K562 (cell line): ENCODE data around the gene TMEM138. TPM values are rescaled to one million over a fixed set of nuclear protein-coding genes. Genes with fewer than 3 reads are reported as not detected.

Source experiments
- ASH1L ChIP-seq: fragments of 450-650 bp; IDR thresholded peaks from 2 replicates; pipeline ENCODE4 v1.6.1; 2018; ENCODE audit warnings: borderline replicate concordance, mild to moderate bottlenecking, low read depth; ENCODE audit not compliant: partially characterized antibody
- EP300 ChIP-seq: IDR thresholded peaks from 2 replicates; pipeline ENCODE4 v1.6.1; 2012; ENCODE audit warnings: low read length, improper control_type of control experiment
- FOXK2 ChIP-seq, 2 experiments: fragments of 450-650 bp; IDR thresholded peaks in 1 of 2; conservative IDR thresholded peaks in 1 of 2; 2 replicates each; pipeline ENCODE4 v1.6.1; 2016; ENCODE audit warnings: low read depth in 2 of 2, mild to moderate bottlenecking in 1 of 2
- HNRNPK ChIP-seq: fragments of 200-400 bp; formaldehyde crosslinking; IDR thresholded peaks from one replicate; pipeline ENCODE4 v1.6.1; 2018; ENCODE audit warnings: mild to moderate bottlenecking, low read depth, low read length; ENCODE audit not compliant: poor library complexity, severe bottlenecking
- NFIC ChIP-seq: fragments of 450-650 bp; IDR thresholded peaks from 2 replicates; pipeline ENCODE4 v1.6.1; 2017; ENCODE audit warnings: mild to moderate bottlenecking, inconsistent platforms
- NR2C1 ChIP-seq, 2 experiments: fragments of 450-650 bp; IDR thresholded peaks; 2 replicates each; pipeline ENCODE4 v1.6.1; 2017; ENCODE audit warnings: mild to moderate bottlenecking in 2 of 2, antibody characterized with exemption in 1 of 2, inconsistent platforms in 1 of 2, missing compliant biosample characterization in 1 of 2, missing genetic modification characterization in 1 of 2
- PCBP2 ChIP-seq: fragments of 200-400 bp; formaldehyde crosslinking; IDR thresholded peaks from 2 replicates; pipeline ENCODE4 v1.6.1; 2018; ENCODE audit warnings: low read length, low read depth, mild to moderate bottlenecking, moderate library complexity; ENCODE audit not compliant: poor library complexity, severe bottlenecking
- PURB ChIP-seq: sonication (generic); formaldehyde crosslinking; IDR thresholded peaks from 2 replicates; pipeline ENCODE4 v1.9.0; 2021; ENCODE audit warnings: low read depth, mild to moderate bottlenecking, missing genetic modification reagents
- RAD21 ChIP-seq, 2 experiments: fragments of 250-450 bp in 1 of 2; fragments of 450-650 bp in 1 of 2; sonication (Bioruptor Pico) in 1 of 2; formaldehyde crosslinking in 1 of 2; IDR thresholded peaks in 1 of 2; conservative IDR thresholded peaks in 1 of 2; 2 replicates each; pipeline versions ENCODE4 v1.4.0 to v1.8.0; 2020 to 2022; ENCODE audit warnings: mild to moderate bottlenecking in 2 of 2, moderate library complexity in 1 of 2
- RFX7 ChIP-seq: fragments of 250-450 bp; sonication (Bioruptor Pico); IDR thresholded peaks from 2 replicates; pipeline ENCODE4 v1.5.1; 2021; ENCODE audit warnings: mild to moderate bottlenecking
- TAF1 ChIP-seq: IDR thresholded peaks from 2 replicates; pipeline ENCODE4 v1.6.1; 2011; ENCODE audit warnings: mild to moderate bottlenecking, low read length, moderate library complexity; ENCODE audit not compliant: insufficient read depth, control insufficient read depth, severe bottlenecking; ENCODE audit errors: extremely low read depth
- ZKSCAN1 ChIP-seq: fragments of 150-350 bp; IDR thresholded peaks from 2 replicates; pipeline ENCODE4 v1.6.1; 2016; ENCODE audit warnings: low read depth, low read length
- ZNF134 ChIP-seq: fragments of 250-450 bp; sonication (Bioruptor Pico); conservative IDR thresholded peaks from 2 replicates; pipeline ENCODE4 v1.4.0; 2020
- ZNF57 ChIP-seq: fragments of 450-650 bp; formaldehyde crosslinking; IDR thresholded peaks from 2 replicates; pipeline ENCODE4 v1.4.0; 2020; ENCODE audit warnings: mild to moderate bottlenecking, moderate library complexity
- ZNF589 ChIP-seq: fragments of 200-800 bp; sonication (Bioruptor generic); IDR thresholded peaks from 2 replicates; pipeline ENCODE4 v1.6.1; 2016; ENCODE audit warnings: low read depth, missing genetic modification characterization, missing compliant biosample characterization
- polyA plus RNA-seq, 8 experiments: library from polyadenylated mRNA; depleted of rRNA in 4 of 8; stranded (reverse) in 5 of 8; unstranded in 3 of 8; fragments of >200 nt; fragmentation: Nextera tagmentation in 2 of 8; fragmentation: Illumina TruSeq in 1 of 8; extraction: Ambion mirVana in 2 of 8; extraction: Trizol in 1 of 8; gene quantifications; 2 replicates each; pipeline versions ENCODE4 v1.2.1 to v1.2.3, GENCODE V29; 2011 to 2014; ENCODE audit warnings: inconsistent platforms in 1 of 8, missing spikeins in 1 of 8
- total RNA-seq, 7 experiments: library from RNA; depleted of rRNA in 6 of 7; stranded (reverse); fragments of >200 nt in 6 of 7; fragmentation: Illumina TruSeq in 2 of 7; extraction: Trizol in 2 of 7; gene quantifications; 2 replicates each; pipeline versions ENCODE4 v1.2.1 to v1.2.3, GENCODE V29; 2011 to 2021; ENCODE audit warnings: low replicate concordance in 1 of 7
- TF ChIP-seq, protein P1 (sequence below): sonication (generic); formaldehyde crosslinking; IDR thresholded peaks from 2 replicates; pipeline ENCODE4 v1.8.0; 2022; ENCODE audit warnings: mild to moderate bottlenecking, missing genetic modification reagents, borderline replicate concordance
- TF ChIP-seq, protein P2 (sequence below), 2 experiments: fragments of 250-450 bp in 1 of 2; fragments of 450-650 bp in 1 of 2; sonication (Bioruptor Pico) in 1 of 2; IDR thresholded peaks; 2 replicates each; pipeline versions ENCODE4 v1.6.1 to v1.8.0; 2016 to 2021; ENCODE audit warnings: mild to moderate bottlenecking in 2 of 2, moderate library complexity in 2 of 2, missing compliant biosample characterization in 1 of 2, missing genetic modification characterization in 1 of 2
- TF ChIP-seq, protein P3 (sequence below): fragments of 200-800 bp; sonication (Bioruptor generic); IDR thresholded peaks from 2 replicates; pipeline ENCODE4 v1.6.1; 2017; ENCODE audit warnings: missing genetic modification characterization, missing compliant biosample characterization
- TF ChIP-seq, protein P4 (sequence below): IDR thresholded peaks from 2 replicates; pipeline ENCODE4 v1.6.1; 2011; ENCODE audit warnings: borderline replicate concordance, low read depth, mild to moderate bottlenecking, moderate library complexity, low read length; ENCODE audit not compliant: insufficient read depth, poor library complexity, severe bottlenecking

TMEM138 gene
- total and polyA plus RNA-seq, 9 of the 15 experiments (the other 6 are each of a cell fraction or from before 2014, with no cell fraction given) = 23.2 to 168 (median 63.1) TPM

DNA sequence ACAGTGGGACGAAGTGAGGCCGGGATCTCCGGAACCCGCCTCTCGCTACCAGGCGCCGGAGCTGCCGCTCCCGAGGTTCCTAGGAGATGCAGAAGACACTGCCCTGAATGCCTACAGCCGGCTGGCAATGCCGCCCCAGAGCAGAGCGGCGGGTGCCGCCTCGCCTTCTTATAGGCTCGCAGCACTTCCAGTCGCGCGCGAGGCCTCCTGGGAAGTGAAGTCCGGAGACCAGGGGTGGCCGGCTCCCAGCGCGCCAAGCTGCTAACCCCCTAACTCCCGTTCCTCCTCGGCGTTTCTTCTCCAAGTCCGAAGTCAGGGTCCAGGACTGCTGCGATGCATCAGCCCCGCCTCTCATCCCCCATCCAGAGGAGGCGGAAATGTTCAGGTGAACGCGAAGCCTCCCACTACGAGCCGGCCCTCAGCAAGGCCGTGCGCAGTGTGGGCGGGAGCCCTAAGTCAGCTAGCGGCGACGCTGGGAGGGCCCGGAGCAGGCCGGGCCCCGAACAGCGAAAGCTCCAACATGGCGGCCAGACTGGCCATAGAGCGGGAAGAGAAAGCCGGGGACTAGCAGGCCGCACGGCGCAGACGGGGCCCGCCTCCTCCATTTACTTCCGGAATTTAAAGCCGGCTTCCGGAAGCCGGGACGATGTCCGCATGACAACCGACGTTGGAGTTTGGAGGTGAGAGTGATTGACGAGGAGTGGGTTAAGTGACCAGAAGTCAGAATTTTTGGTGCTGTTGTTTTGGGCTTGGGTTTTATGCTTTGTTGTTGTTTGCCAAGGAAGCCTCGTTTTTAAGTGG is at the start of gene TMEM138, which contains the start of gene CYB561A3 (continued):
- TF ChIP-seq FOXK2 (conservative IDR thresholded peaks at IDR 0.05 in 1 of 2, IDR thresholded peaks at IDR 0.05 in 1 of 2; ENCODE audit: low read depth in 2 of 2) (peak; percentile 25 to 57; a peak in 1 of 4 replicates), ZKSCAN1 (0 out of 2 replicates have a peak, but pooled peaks have one; percentile 9), NFIC (peak; percentile 41), TAF1 (peak; percentile 71), EP300 (peak; percentile 3; the same call in 1 of the 2 replicates), ZNF134 (no peak), PURB (no peak), RFX7 (no peak), ASH1L (peak; percentile 43), NR2C1 (IDR thresholded peaks at IDR 0.05) (peak; percentile 91), NR2C1 (tag; IDR thresholded peaks at IDR 0.05) (peak; percentile 95), ZNF57 (CRISPR knock-in tag) (no peak), ZNF589 (peak; percentile 79; the same call in 1 of the 2 replicates), RAD21 (CRISPR knock-in tag; conservative IDR thresholded peaks at IDR 0.05 in 1 of 2, IDR thresholded peaks at IDR 0.05 in 1 of 2) (no peak), PCBP2 (no peak), HNRNPK (no peak)
- TF ChIP-seq, protein P1, sequence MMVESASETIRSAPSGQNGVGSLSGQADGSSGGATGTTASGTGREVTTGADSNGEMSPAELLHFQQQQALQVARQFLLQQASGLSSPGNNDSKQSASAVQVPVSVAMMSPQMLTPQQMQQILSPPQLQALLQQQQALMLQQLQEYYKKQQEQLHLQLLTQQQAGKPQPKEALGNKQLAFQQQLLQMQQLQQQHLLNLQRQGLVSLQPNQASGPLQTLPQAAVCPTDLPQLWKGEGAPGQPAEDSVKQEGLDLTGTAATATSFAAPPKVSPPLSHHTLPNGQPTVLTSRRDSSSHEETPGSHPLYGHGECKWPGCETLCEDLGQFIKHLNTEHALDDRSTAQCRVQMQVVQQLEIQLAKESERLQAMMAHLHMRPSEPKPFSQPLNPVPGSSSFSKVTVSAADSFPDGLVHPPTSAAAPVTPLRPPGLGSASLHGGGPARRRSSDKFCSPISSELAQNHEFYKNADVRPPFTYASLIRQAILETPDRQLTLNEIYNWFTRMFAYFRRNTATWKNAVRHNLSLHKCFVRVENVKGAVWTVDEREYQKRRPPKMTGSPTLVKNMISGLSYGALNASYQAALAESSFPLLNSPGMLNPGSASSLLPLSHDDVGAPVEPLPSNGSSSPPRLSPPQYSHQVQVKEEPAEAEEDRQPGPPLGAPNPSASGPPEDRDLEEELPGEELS (CRISPR knock-in tag) = no peak
- TF ChIP-seq, protein P2, sequence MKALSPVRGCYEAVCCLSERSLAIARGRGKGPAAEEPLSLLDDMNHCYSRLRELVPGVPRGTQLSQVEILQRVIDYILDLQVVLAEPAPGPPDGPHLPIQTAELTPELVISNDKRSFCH (CRISPR knock-in tag; IDR thresholded peaks at IDR 0.05) = no peak
- TF ChIP-seq, protein P2 (tag; IDR thresholded peaks at IDR 0.05) = no peak; the same call in 1 of the 2 replicates
- TF ChIP-seq, protein P3, sequence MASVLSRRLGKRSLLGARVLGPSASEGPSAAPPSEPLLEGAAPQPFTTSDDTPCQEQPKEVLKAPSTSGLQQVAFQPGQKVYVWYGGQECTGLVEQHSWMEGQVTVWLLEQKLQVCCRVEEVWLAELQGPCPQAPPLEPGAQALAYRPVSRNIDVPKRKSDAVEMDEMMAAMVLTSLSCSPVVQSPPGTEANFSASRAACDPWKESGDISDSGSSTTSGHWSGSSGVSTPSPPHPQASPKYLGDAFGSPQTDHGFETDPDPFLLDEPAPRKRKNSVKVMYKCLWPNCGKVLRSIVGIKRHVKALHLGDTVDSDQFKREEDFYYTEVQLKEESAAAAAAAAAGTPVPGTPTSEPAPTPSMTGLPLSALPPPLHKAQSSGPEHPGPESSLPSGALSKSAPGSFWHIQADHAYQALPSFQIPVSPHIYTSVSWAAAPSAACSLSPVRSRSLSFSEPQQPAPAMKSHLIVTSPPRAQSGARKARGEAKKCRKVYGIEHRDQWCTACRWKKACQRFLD (CRISPR knock-in tag) = peak; percentile 90
- TF ChIP-seq, protein P4, sequence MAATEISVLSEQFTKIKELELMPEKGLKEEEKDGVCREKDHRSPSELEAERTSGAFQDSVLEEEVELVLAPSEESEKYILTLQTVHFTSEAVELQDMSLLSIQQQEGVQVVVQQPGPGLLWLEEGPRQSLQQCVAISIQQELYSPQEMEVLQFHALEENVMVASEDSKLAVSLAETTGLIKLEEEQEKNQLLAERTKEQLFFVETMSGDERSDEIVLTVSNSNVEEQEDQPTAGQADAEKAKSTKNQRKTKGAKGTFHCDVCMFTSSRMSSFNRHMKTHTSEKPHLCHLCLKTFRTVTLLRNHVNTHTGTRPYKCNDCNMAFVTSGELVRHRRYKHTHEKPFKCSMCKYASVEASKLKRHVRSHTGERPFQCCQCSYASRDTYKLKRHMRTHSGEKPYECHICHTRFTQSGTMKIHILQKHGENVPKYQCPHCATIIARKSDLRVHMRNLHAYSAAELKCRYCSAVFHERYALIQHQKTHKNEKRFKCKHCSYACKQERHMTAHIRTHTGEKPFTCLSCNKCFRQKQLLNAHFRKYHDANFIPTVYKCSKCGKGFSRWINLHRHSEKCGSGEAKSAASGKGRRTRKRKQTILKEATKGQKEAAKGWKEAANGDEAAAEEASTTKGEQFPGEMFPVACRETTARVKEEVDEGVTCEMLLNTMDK = no peak
